ENCODE results near the gene GON4L.
"Not testable (repeated sequence)": the region's sequence is repeated elsewhere in the genome, so short reads cannot be mapped to it uniquely, and the experiment has no call there.

GON4L gene

DNA sequence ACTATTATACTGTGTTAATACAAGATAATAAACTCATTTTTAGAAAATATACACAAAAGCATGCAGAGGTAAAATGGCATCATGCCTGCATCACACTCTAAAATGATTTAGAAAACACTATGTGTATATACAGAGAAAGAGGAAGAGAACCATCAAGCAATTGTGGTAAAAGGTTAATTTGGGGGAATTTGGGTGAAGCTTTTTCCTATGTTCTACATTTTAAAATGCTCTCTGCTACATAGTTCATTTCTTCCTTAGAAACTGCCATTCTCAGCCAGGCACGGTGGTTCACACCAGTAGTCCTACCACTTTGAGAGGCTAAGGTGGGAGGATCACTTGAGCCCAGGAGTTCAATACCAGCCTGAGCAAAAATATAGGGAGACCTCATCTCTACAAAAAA lies 44.1 kb downstream of the GON4L start:
- no peak overlapping the region for H3K27ac ChIP-seq
- ChIA-PET POLR2A (ENCODE audit: low non-redundant PET) (no interaction called here), CTCF (no interaction called here)
- no peak for DNase-seq (ENCODE audit: low spot score)
- TF ChIP-seq CTCF (conservative IDR thresholded peaks at IDR 0.05; ENCODE audit: low read depth) = no peak

DNA sequence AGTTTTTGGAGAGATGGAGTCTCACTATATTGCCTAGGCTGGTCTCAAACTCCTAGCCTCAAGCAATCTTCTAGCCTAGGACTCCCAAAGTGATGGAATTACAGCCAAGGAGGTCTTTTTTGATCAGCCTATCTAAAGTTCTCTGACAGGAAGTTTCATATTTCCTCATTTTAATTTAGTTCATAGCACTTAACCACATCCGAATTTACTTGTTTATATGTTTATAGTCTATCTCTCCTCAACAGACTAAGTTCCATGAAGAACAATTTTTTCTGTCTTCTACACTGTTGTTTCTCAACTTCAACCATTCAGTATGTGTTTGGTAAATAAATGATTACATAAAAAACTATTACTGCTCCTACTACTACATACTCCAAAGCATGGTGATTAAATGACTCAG lies 47.9 kb downstream of the GON4L start:
- no peak overlapping the region for H3K27ac ChIP-seq
- ChIA-PET CTCF (interaction anchor here (0.5 to 0.6 kb wide), 2 partner anchors 18 to 426 kb away, joined by 3 to 4 read pairs; no protein-coding TSS in a partner anchor), POLR2A (ENCODE audit: low non-redundant PET) (interaction anchor here (0.5 kb wide), 1 partner anchor 399 kb away, joined by 10 read pairs; no protein-coding TSS in a partner anchor)
- TF ChIP-seq CTCF (conservative IDR thresholded peaks at IDR 0.05; ENCODE audit: low read depth) = no peak
- DNase-seq (ENCODE audit: low spot score) = no peak

GRCh38 chr1:155801149-155801548 lies 55.9 kb downstream of the GON4L start:
- TF ChIP-seq CTCF (conservative IDR thresholded peaks at IDR 0.05; ENCODE audit: low read depth) = no peak
- DNase-seq (ENCODE audit: low spot score) = peak; percentile 36
- ChIA-PET POLR2A (ENCODE audit: low non-redundant PET) (no interaction called here), CTCF (interaction anchor here (0.5 kb wide), 1 partner anchor 27 kb away, joined by 4 read pairs; no protein-coding TSS in a partner anchor)
- no peak overlapping the region for H3K27ac ChIP-seq

- CTCF ChIA-PET = not testable (repeated sequence)
Observed at GRCh38 chr1:155795618-155796017, 61.4 kb downstream of the GON4L start.

GRCh38 chr1:155794605-155795245 lies 62.3 kb downstream of the GON4L start:
- DNase-seq (ENCODE audit: low spot score) = no peak
- H3K27ac ChIP-seq = no peak overlapping the region
- ChIA-PET CTCF (interaction anchor here (0.6 kb wide), 1 partner anchor 15 kb away, joined by 4 read pairs; no protein-coding TSS in a partner anchor), POLR2A (ENCODE audit: low non-redundant PET) (no interaction called here)
- no peak for TF ChIP-seq CTCF (conservative IDR thresholded peaks at IDR 0.05; ENCODE audit: low read depth)

More at GRCh38 chr1:155795618-155796017, 61.4 kb downstream of the GON4L start:
- H3K27ac ChIP-seq; DNase-seq (ENCODE audit: low spot score); POLR2A ChIA-PET (ENCODE audit: low non-redundant PET): not testable (repeated sequence)

DNA sequence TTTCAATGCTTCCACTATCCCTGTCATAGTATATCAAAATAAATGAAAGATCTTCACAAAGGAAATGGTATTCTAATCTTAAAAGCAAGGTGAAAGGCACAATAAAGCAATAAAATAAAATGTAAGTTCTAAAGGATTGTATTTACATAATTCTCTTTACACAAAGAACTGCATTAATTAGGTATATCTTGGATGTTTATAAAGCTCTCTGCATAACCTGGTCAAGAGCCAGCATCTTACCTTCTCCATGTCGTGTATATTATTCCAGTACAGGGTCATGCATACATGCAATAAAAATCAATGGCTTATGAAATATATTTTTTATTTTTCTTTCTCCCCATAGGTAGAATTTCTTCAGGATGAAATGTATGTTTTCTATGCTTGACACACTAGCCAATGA lies 63.8 kb downstream of the GON4L start:
- ChIA-PET CTCF (no interaction called here), POLR2A (ENCODE audit: low non-redundant PET) (no interaction called here)
- H3K27ac ChIP-seq = no peak overlapping the region
- TF ChIP-seq CTCF (conservative IDR thresholded peaks at IDR 0.05; ENCODE audit: low read depth) = no peak
- DNase-seq (ENCODE audit: low spot score) = no peak

GRCh38 chr1:155777582-155777981 lies 79.4 kb downstream of the GON4L start:
- POLR2A ChIA-PET (ENCODE audit: low non-redundant PET) = no interaction called here

More at GRCh38 chr1:155777582-155777981, 79.4 kb downstream of the GON4L start:
- H3K27ac ChIP-seq = no peak overlapping the region
- DNase-seq (ENCODE audit: low spot score) = no peak
- TF ChIP-seq CTCF (conservative IDR thresholded peaks at IDR 0.05; ENCODE audit: low read depth) = no peak
- CTCF ChIA-PET = no interaction called here
